ENCODE measurements around the gene GSX1.
A peak's percentile ranks its signal among the peaks of the same experiment; 100 is the strongest.
"Not testable (repeated sequence)": the region's sequence is repeated elsewhere in the genome, so short reads cannot be mapped to it uniquely, and the experiment has no call there.

The GSX1 gene

DNA sequence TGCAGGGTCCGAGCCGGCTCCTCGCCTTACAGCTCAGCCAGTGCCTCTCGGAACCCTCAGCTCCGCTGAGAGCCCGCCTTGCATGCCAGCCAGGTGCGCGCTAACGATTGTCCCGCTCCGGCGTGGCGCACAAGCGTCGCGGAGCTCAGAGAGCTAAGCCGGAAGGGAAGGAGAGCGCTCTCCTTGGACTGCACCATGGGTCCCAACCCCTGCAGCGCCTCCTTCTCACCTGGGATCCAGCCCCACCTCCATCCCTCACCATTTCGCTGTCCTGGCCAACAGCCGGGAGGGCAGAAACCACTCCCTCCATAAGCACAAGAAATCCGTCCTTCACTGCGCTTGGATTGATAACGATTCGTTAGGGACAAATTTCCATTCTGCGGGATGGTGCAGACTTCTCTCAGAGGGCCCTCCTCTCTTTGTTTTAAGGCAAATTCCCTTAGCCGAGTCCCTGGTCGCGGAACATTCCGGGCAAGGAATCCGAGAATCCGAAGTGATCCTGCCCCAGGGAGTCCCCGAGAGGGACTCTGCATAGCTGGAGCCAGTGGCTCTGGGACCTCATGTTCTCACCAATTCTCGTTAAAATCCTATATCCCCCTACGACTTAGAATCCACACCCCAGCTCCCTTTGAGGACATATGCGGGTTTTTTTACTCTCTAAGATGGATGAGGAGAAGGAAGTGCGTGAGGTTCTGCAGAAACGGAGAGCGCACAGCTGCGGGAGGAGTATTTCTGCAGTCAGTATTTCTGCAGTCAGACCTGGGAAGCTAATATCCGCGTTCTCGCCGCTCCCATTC lies 2.8 kb downstream of the GSX1 start:
- DNase-seq = no peak

DNA sequence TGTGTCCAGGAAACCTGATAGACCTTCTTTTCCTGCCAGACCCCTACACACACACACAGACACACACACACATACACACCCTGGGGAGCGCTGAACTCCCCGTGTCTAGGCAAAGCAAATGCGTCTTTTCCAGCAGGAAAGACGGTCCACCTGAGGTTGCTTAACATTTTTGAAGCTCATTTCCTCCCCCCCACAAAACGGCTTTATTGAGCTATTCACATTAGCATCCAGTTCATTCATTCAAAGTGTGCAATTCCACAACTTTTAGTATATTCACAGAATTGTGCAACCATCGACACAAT lies 3.4 kb downstream of the GSX1 start:
- no peak for DNase-seq

DNA sequence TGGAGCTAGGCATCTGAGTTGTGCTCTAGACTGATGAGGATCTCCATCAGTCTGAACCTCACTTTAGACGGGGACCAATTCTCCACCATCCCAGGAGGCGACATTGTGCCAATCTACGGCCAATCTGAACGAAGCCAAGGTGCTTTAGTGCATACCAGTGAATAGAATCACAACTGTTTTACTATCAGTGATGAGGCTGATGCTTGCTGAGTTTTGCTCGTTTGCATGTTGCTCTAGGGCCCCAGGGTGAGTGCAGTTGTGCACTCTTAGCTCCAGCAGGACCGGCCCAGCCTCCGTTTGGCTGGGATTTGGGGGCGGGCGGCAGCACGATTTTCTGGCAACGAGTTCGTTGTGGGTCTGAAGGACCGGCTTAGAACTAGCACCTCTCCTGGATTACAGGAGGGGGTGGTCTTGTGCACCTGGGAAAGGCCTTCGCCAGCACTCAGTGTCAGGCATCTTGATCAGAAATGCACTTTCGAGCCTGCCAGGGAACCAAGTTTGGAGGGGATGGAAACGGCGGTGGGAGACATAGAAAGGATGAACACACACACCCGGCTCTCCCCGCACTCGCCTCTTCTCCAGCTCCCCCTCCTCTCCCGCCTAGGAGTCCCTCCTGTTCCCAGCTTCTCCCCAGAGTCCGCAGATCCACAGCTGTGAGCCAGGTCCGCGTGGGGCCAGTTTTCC lies 4.4 kb downstream of the GSX1 start:
- no peak for DNase-seq

DNA sequence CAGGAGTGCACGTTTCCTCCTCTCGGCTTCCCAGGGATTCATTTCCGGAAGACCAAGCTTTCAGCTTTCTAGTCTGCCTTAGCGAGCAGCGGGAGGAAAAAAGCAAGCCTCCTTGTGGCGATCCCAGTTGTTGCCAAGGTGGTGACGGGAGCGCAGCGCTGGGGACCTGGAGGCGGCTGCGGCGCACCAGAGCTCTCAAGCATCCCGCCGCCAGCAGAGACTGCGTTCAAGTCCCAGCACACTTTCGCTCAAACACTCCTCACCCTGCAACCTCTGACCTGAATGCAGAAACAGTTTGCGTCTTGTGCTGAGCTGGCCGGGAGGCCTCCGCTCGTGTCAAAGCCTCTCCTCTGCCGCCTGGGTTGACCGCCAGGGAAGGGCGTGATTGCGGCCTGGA lies 4.9 kb downstream of the GSX1 start:
- no peak for DNase-seq

DNA sequence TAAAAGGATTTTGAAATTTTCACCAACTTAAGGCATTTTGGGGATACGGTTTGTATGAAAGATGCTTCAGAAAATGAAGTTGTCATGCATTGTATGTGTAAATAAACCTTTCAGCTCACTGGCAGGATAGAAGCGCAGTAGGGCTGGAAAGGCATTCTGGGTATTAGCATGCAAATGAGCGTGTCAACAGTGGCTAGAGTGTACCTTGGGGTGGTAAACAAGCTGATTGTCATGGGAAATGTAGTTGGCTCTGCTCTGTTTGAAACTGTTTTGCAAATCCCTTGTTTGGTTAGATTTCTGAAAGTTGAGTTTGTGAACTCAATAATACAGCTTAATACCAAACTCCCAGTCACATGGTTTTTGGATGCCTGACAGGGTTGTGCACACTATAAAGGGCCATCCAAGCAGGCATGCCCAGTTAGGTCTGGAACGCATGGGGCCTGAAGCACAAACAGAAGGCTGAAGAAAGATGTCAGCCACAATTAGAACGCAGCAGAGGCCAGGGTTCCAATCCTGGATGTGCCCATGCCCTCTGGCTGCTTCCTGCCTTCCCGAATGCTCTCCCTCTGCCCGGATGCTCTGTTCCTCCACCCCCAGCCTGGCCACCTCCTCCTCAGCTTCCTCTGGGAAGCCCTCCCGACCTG lies 14.6 kb downstream of the GSX1 start:
- DNase-seq = no peak

DNA sequence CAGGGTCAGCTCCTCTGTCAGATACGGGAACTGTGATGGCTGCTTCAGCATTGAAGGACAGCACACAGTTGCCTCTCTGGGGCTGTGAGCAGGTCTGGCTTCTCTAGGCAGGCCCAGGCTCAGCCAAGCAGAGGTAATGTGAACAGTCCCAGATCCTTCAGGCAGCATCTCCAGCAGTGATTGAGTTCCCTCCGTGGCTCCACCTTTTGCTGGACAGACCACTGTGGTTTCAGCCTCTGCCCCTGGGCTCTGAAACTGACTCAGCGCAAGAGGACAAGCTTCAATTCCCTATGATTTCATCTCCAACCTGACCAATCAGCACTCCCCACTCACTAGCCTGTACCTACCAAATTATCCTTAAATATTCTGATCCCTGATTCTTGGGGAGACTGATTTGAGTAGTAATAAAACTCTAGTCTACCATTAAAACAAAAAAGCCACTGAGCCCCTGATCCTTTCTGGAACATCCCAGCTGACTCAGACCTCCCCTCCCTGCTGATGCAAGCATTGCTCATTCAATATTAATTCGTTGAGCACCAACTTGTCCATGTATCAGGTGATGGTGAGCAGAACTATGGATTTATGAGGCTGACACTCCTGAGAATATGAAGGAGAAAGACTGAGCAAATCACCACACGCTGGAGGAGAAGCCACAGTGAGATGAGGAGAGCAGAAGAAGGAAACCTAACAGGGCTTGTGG lies 16.7 kb downstream of the GSX1 start:
- no peak for DNase-seq

DNA sequence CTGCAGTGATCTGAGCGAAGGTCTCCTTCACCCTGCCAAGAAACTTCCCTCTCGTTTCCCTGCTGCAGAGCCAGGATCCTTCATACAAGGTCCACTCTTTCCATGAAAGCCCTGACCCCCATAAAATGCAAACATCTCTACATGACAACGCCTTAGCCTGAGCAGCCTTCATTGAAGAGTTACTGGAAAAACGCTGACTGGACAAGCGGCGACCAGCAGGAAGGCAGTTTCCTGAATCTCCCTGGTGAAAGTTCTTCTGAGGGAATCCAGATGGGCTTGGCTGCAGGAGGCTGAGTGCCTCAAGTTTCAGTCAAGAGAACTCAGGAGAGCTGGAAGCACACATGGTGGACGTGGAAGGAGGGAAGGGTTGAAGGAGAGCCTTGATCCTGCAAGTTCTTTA lies 17.7 kb downstream of the GSX1 start:
- no peak for DNase-seq

DNA sequence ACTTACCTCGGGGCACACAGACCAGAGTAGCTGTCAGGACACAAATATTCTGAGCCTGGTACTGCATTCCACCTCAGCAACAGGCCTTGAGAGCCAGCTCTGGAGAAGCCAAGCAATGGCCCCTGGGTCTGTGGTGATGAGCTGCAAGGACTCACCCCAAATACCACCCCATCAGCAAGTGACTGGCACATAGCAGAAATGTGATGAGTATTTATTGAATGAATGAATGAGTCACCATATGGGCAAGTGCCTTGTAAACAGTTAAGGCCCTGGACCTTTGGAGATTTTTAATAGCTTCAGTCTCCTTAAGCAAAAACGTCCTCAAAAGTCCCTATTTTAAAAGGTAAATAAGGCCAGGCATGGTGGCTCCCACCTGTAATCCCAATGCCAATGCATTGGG lies 18.2 kb downstream of the GSX1 start:
- no peak for DNase-seq

DNA sequence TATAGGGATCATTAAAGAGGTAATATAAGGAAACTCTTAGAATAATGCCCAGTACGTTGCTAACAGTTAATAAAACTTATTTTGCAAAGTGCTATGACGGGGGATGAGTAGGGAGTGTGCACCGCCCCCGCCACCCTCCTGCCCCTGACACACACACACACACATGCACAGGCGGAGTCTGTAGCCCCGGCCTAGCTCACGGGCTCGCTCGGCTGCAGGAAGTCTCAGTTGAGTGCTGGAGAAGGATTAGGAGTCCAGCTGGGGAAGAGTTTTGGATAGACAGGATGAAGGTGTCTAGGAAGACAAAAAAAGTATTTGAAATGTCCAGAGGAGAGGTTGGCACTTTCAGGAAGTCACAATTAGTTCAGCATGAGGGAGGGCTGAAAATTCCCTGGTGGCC lies 21.5 kb downstream of the GSX1 start:
- no peak for DNase-seq

DNA sequence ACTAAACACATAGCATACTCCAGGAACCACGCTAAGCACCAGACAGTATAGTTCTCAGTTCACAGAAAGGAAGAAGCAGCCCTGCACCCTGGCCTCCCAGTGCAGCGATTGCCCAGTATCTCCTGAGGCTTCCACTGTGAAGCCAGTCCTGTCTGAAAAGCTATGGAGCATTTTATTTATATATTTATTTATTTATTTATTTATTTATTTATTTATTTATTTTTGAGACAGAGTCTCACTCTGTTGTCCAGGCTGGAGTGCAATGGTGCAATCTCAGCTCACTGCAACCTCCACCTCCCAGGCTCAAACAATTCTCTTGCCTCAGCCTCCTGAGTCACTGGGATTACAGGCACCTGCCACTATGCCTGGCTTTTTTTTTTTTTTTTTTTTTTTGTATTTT lies 25.5 kb downstream of the GSX1 start:
- not testable (repeated sequence) for DNase-seq

DNA sequence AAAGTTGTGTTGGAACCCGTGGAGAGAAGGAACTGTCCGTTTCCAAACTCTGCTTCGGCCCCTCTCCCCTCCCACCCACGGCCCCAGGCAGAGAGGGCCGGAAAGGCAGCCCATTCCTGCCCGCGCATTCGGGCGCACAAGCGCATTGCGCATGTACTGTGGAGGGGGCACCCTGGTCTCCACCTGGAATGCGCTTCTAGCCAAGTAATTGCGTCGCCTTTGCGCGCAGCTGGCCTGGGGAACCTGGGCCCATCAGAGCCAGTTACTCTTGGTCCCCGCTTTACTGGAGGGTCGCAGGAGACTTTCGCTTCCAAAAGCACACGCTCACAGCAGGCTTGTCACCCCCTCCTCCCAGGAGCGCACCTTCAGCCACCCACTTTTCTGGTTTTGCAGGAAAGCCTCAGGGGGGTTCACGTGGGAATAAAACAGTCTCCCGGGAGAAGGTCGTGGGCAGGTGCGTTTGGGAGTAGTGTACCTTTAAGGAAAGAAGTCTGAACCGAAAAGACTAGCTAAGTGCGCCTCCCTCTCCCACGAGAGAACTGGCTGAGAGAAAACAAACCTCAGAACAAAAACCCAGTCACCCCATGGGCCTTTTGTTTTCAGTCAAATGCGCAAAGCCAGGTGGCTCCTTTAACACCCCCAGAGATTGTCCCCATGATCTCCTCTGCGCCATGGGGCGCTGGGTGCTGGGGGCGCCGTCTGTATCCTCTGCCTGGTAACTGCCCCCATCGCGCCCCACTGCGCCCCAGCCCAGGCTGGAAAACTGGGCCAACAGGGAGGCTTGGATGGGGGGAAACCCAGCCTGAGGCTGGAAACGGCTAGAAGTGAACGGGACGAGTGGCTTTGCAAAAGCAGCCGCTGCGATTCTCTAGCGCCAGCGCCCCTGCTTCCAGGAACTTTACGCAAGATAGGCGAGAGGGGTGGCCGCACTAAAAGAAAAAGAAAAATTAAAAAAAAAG lies 28.5 kb downstream of the GSX1 start:
- DNase-seq = no peak

DNA sequence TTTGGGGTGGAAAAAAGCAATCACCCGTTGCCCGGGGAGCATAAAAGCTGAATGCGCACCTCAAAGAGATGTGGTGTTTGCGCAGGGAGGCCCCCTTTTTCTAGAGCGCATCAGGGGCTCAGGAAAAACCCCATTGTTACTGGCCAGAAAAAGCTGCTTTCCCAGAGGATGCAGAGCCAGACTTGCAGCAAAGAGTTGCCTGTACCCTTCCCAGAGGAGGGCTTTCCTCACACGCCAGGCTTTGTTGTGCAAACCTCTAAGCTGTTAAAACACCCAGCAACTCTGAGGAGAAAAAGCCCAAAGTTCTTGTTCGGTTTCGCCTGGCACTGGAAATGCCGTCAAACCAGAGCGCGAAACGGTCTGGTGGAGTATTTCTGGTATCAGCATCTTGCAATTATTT lies 29.3 kb downstream of the GSX1 start:
- no peak for DNase-seq

DNA sequence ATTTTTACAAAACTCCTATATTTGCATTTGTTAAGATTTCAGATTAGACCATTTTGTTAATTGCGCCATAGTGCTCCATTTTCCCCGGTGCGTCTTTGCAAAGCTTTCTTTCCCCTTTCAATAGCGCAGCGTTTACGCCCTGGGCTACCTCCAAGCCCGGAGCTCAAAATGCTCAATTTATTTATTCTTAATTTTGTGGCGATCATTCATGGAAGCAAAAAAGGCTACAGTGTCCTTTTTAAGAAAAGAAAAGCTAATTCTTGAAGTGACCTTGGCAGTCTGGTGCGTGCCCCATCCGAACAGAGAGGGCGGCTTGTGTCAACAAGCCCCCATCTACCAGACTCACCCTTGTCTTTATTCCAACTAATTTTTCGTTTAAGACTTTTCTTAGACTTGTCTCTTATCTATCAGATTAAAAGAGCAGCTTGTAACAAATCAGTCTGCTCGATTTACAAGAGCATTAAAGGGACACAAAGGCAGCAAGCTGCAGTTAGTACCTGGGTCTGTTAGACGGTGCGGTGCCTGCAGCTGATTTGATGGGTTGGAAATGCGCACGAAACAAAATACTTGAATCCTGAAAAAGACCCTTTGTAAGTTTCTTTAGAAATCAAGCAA lies 30.1 kb downstream of the GSX1 start:
- no peak for DNase-seq

DNA sequence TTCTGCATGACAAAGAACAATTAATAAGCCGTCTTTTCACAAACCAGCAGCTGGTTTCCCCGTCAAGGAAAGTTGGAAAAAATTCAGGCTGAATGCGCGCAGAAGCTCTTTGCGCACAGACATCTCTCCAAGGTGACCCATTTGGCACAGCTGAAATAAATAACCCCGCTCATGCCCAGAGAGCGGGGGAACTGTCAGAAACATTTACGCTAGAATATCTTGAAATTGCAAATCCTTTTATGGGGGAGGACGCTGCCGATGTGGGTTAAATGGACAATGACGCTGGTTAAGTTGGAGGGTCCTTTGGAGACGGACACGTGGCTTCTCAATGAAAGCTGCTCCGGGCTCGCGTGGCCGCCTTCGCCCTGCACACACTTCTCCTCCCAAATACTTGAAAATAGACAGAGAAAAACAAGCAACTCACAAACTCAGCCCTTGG lies 30.6 kb downstream of the GSX1 start:
- DNase-seq = no peak

DNA sequence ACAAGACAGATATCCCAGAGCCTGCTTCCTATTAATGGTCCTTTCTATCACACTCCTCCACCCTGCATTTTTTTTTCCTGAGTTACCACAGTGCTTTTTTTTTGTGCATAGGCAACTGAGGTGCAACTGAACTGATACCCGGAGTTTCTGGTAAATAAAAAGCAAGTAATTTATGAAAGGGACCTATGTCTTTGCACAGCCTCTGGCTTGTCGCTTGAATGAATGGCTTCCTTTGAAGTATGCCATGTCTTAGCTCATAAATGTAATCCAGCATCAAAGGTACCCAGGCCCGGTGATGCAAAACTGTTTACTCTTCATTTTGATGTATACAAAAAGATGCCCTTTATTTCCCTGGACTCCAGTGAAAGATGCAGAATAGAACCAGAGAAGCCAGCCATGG lies 31.8 kb downstream of the GSX1 start:
- DNase-seq = no peak

DNA sequence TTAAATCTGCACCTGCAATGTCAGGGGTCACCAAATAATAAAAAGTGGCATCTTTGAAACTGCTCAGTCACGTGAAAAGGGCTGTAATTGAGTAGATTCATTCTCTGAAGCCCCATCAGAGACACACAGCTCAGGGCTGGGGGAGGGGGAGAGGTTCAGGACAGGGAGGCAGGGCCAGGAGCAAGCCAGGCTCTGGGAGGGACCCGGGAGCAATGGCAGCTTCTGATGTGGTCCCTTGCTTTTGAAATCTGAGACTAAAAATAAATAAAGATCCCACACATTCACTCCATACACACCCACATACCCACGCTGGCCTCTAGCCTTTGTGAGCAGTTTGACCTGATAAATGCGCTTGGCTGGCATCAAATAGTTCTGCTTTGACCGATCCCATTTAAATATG lies 32.8 kb downstream of the GSX1 start:
- no peak for DNase-seq

DNA sequence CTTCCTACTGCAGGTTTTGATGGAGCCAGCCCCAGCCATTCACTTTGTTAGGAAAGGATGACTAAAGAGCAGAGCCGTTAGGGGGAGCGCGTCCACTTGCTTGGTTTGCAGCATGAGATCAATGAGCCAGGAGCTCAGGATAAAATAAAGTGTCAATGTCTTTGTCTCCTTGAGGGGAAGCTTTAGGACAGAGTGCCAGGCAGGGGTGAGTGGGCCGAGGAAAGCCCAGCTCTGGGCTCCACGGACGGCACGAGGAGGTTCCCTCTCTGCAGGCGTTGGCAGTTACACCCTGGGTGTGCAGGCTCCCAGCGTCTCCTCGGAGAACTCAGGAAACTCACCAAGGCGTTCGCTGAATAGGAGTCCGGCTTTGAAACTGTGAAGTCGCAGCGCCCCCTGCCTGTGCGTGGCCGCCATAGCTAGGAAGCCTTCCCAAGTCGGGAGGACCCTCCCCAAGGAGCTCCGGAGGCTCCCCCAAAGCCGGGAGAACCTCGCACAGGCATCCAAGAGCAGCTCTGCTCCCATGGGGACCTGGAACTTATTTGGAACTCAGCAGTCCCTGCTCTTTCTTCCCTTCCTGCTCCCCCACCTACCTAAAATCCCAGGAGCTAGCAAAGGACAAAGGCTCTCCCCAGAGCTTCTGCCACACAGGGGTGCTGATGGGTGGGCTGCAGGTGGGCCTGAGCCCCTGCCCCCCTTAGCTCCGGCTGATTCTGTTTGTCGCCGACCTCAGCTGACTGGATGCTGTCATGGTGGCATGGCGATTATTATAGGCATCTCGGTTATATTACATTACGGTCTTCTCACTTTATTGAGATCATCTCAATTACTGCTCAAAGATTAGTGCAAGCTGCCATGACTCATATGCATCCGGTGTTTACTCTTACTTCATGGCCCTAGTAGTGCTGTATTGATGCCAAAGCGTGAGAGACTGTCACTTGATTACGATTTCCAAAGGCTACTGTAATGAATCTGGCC lies 34.4 kb downstream of the GSX1 start:
- DNase-seq = peak; percentile 80 to 83

DNA sequence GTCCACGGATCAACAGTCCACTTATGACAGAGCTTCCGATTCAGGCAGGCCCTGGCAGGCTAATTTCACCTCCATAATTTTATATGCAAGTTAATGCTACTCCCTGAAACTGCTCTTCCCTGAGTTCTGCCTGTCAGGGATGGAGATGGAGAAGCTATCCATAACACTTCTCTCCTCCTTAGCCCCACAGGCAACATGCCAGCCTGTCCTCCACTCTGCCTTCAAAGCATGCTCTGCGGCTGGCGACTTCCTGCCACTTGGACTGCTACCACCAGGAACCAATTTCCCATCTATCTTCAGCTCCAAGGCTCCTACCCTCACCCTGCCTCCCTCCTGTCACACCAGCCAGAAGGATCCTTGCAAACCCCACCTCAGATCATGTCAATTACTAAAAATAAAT lies 35.4 kb downstream of the GSX1 start:
- DNase-seq = no peak

DNA sequence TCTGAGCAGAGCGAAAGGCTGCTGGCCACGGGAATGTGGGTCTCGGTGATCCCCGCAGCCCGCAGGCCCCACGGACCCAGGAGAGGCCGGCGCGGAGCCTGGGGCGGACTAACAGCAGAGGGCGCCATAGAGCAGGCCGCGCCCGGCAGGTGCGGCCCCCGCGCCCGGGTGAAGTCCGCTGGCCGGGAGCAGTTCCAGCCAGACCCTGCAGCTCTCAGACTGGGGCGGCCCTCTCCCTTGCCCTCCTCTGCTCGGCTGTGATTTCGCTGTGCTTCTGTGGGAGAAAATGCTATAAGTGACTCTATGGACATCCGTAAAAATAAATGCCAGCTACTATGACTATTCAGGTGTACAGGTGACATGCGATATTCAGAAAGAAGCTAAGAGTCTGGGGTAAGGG lies 37.7 kb downstream of the GSX1 start:
- peak; percentile 70 to 79 for DNase-seq

DNA sequence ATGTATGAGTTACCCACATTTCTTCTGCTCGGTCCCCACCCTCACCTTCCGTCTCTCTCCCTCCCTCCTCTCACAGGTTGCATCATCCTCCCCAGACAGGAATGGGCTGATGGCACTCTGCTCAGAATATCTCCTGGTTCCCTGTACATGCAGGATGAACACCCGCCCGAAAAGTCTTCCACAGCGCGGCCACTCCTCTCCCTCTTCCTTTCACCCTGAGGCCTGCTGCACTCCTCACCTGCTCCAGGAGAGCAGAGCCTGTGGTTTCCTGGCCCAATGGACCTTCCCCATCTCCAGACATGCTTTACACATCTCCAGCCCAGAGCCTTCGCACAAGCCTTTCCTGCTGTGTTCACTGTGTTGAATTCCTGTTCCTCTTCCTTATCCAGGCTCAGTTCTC lies 40.9 kb downstream of the GSX1 start:
- no peak for DNase-seq

DNA sequence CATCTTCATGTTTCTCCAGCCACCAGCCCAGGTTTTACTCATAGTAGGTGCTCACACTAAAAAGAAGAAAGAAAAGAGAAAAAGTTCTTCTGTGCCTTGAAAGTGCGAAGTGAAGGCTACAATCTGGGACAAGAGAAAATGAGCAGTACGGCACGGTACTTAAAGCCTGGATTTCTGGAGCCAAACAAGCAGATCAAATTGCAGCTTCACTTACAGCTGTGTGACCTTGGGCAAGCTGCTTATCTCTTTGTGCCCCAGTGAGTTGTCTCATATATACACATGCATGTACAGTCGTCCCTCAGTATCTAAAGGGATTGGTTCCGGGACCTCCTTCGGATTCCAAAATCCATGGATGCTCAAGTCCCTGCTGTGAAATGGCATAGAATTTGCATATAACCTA lies 41.8 kb downstream of the GSX1 start:
- no peak for DNase-seq

Data from activated T-cell treated with anti-CD3 and anti-CD28 coated beads, Interleukin-2, amount 50 U/mL, for 48 hours (primary cell).